ENCODE data around the gene BTBD2. TPM values are rescaled to one million over a fixed set of nuclear protein-coding genes. Genes with fewer than 3 reads are reported as not detected.

The BTBD2 gene
- total RNA-seq, 1 donor from 2014 or later, result 62.0 TPM

DNA sequence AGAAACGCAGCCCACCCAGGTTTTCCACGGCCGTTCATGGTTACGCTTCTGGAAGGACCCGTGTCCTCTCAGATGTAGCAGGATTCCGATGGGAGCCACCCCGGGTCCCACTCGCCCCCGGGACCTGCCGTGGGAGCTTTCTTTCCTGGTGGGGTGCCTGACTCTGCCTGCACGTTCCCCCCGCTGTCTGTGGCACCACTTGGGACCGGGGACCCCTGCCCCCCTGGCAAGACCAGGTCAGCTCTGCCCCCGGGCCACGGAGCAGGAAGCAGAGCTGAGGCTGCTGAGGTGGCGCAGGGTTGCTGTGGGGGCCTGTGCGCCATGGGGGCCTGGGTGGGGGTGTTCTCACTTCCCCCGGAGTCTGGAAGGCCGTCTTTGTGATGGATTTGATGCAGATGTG lies 62.5 kb downstream of the BTBD2 start:
- Histone ChIP-seq H3K4me1 (no peaks in the 10 kb centered on the region), H3K27ac (no peak overlapping the region), H3K9me3 (no peaks in the 10 kb centered on the region), H3K36me3 (peaks cover 11% of the 10 kb centered on the region), H3K4me3 (no peak overlapping the region), H3K27me3 (ENCODE audit: low read depth) (no peaks in the 10 kb centered on the region)
- TF ChIP-seq, protein P1, sequence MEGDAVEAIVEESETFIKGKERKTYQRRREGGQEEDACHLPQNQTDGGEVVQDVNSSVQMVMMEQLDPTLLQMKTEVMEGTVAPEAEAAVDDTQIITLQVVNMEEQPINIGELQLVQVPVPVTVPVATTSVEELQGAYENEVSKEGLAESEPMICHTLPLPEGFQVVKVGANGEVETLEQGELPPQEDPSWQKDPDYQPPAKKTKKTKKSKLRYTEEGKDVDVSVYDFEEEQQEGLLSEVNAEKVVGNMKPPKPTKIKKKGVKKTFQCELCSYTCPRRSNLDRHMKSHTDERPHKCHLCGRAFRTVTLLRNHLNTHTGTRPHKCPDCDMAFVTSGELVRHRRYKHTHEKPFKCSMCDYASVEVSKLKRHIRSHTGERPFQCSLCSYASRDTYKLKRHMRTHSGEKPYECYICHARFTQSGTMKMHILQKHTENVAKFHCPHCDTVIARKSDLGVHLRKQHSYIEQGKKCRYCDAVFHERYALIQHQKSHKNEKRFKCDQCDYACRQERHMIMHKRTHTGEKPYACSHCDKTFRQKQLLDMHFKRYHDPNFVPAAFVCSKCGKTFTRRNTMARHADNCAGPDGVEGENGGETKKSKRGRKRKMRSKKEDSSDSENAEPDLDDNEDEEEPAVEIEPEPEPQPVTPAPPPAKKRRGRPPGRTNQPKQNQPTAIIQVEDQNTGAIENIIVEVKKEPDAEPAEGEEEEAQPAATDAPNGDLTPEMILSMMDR (IDR thresholded peaks at IDR 0.05), result no peak
- intact Hi-C loops (cut with DNase I), result no loop called here
- ATAC-seq, result no peak
- DNase-seq, result no peak

DNA sequence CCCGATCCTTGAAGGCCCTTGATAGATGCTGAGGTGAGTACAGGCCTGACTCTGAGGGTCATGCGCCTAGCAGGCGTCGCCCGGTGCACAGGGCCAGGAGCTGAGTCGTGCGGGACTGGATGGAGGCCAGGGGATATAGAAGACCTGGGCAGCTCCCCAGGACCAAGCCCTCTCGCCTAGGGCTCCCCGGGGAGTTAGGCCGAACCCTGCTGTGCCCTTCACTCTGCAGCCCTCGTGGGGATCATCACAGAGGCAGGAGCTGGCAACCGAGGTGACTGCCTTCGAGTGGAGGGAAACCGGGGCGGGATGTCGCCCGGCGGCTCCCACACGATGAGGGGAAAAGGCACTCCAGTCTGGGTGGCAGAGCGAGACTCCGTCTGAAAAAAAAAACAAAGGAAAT lies 62.9 kb downstream of the BTBD2 start:
- peaks cover 11% of the 10 kb centered on the region for H3K36me3 ChIP-seq
- no peaks in the 10 kb centered on the region for H3K27me3 ChIP-seq (ENCODE audit: low read depth)
- no peak for DNase-seq
- no peak overlapping the region for H3K27ac ChIP-seq
- no peaks in the 10 kb centered on the region for H3K4me1 ChIP-seq
- intact Hi-C loops (cut with DNase I), result no loop called here
- TF ChIP-seq, protein P1 (IDR thresholded peaks at IDR 0.05), result no peak
- no peak for ATAC-seq
- no peaks in the 10 kb centered on the region for H3K9me3 ChIP-seq
- no peak overlapping the region for H3K4me3 ChIP-seq

DNA sequence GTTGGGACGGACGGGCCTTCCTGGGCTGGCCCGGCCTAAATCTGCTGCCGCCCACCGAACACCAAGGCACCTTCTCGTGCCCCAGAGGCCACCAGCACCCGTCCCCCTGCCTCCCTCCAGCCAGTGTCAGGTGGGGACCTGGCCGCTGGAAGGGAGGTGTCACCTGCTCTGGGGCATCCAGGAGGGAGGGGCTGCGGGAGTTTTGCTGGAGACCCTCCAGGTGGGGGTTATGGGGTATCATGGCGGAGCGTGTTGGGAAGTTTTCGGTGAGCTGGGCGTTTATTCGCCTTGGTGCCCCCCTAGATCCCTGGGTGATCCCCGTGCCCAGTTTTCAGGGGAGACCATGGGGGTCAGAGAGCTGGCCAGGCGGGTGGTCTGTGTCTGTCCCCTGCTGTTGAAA lies 64.9 kb downstream of the BTBD2 start:
- no peaks in the 10 kb centered on the region for H3K27me3 ChIP-seq (ENCODE audit: low read depth)
- no peaks in the 10 kb centered on the region for H3K4me1 ChIP-seq
- intact Hi-C loops (cut with DNase I), result no loop called here
- H3K9me3 ChIP-seq, result no peaks in the 10 kb centered on the region
- no peak overlapping the region for H3K27ac ChIP-seq
- no peak for DNase-seq
- TF ChIP-seq, protein P1 (IDR thresholded peaks at IDR 0.05), result no peak
- ATAC-seq, result no peak
- peaks cover 11% of the 10 kb centered on the region for H3K36me3 ChIP-seq
- no peak overlapping the region for H3K4me3 ChIP-seq

DNA sequence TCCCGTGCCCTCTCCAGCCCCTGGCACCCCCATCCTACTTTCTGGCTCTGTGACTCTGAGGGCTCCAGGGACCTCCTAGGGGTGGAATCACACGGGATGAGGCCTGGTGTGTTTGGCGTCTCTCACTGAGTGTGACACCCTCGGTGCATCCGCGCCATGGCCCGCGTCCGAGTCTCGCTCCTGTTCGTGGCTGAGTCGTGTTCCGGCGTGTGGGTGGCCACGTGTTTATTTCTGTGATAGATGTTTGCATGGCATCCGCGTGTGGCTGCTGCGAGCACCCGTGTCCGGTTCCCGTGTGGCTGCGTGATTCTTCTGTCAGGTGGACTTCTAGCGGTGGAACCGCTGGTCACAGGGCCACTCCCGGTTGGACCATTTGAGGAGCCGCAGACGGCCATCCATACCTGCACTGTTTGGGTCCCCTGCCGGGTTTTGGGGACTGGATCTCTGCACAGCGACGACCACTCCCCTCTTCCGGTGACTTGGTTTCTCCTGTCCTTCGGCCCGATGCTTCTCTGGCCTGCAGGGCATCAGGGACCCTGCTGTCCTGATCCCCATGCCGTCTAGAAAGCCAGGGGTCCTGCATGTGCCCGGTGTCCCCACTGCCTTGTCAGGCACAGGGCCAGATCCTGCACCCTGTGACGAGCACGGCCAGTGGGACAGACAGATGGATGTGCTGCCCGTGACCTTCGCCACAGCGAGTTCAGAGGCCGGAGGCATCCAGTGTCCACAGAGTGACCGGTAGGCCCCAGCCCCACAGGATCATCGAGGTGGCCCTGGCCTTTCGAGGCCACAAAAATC lies 66.0 kb downstream of the BTBD2 start:
- H3K4me1 ChIP-seq, result peaks cover 10% of the 10 kb centered on the region
- H3K4me3 ChIP-seq, result no peak overlapping the region
- intact Hi-C loops (cut with DNase I), result no loop called here
- H3K27ac ChIP-seq, result no peak overlapping the region
- H3K27me3 ChIP-seq (ENCODE audit: low read depth), result no peaks in the 10 kb centered on the region
- peaks cover 11% of the 10 kb centered on the region for H3K36me3 ChIP-seq
- TF ChIP-seq, protein P1 (IDR thresholded peaks at IDR 0.05), result no peak
- ATAC-seq, result no peak
- no peak for DNase-seq
- no peaks in the 10 kb centered on the region for H3K9me3 ChIP-seq

DNA sequence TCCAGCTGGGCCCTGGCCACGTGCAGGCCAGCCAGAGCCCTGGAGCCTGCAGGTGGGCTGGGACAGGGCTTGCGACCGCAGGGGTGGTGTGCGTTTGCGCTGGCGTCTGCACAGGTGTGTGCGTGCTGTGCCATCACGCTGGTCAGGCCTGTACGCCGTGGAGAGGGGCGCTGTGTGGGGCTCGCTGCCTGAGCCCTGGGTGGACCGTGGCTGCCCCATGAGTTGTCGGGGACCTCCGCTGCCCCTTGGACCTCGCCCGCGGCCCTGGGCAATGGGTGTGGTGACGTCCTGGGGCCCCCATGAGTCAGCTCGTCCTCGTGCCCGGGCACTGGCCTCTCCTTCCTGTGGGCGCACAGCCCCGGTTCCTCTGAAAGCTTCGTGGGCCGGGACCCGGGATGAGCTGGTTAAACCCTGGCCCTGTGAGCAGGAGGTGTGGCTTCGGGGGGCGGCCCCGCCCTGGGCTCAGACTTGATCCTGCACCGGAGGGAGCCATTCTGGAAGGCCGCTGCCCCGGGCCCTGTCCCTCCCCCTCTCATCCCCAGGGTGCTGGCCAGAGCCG lies 67.8 kb downstream of the BTBD2 start:
- peaks cover 5% of the 10 kb centered on the region for H3K36me3 ChIP-seq
- no peaks in the 10 kb centered on the region for H3K27me3 ChIP-seq (ENCODE audit: low read depth)
- H3K27ac ChIP-seq, result no peak overlapping the region
- no peaks in the 10 kb centered on the region for H3K9me3 ChIP-seq
- intact Hi-C loops (cut with DNase I), result no loop called here
- ATAC-seq (no peak), DNase-seq (no peak)
- TF ChIP-seq, protein P1 (IDR thresholded peaks at IDR 0.05), result no peak
- peaks cover 27% of the 10 kb centered on the region for H3K4me1 ChIP-seq
- H3K4me3 ChIP-seq, result no peak overlapping the region
